GM12878 (cell line): ENCODE measurements around the gene ETNK2. TPM values are rescaled to one million over a fixed set of nuclear protein-coding genes. Genes with fewer than 3 reads are reported as not detected.

ENCODE experiments used
- ATAC-seq: fragments of 200-7000 bp; cut with Tn5 transposase; 3 replicates; pipeline ENCODE4 v1.9.1; 2020; ENCODE audit warnings: mild to moderate bottlenecking, moderate library complexity
- BruUV-seq: library from RNA; stranded (reverse); fragments of 400-500 nt; replicated peaks from 2 replicates; lab custom pipeline; 2021; lab: Mats Ljungman, UMichigan
- CTCF ChIA-PET: fragments of 300-600 bp; sonication (Branson Sonifier 250); formaldehyde crosslinking; extraction: SDS; loops from one replicate; lab custom pipeline; 2021; ENCODE audit warnings: inconsistent platforms; lab: Yijun Ruan, JAX
- POLR2A ChIA-PET: fragments of 350-600 bp; formaldehyde crosslinking; extraction: SDS; loops from one replicate; lab custom pipeline; 2021; ENCODE audit warnings: inconsistent platforms; lab: Charles Lee
- RAD21 ChIA-PET: fragments of 300-600 bp; sonication (Branson Sonifier 250); formaldehyde crosslinking; loops from one replicate; lab custom pipeline; 2023; ENCODE audit warnings: antibody characterized with exemption; ENCODE audit not compliant: unreplicated experiment; lab: Charles Lee
- SMC1A ChIA-PET: fragments of 300-600 bp; sonication (Branson Sonifier 250); formaldehyde crosslinking; loops from one replicate; lab custom pipeline; 2023; ENCODE audit not compliant: unreplicated experiment, uncharacterized antibody; lab: Charles Lee
- DNase-seq: peaks from one replicate; pipeline ENCODE4 v3.0.0-alpha.2; 2011; ENCODE audit warnings: low read depth, low spot score
- FAIRE-seq: peaks from 3 replicates; lab custom pipeline; 2011; peaks lifted over from hg19 to GRCh38; lab: Jason Lieb, UNC
- H2AFZ ChIP-seq: 2 replicates; pipeline ENCODE4 v1.6.0; 2011; ENCODE audit warnings: low read depth, low read length, control low read depth; ENCODE audit not compliant: control insufficient read depth
- H3K27ac ChIP-seq: 2 replicates; pipeline ENCODE4 v1.5.1; 2011; ENCODE audit warnings: control low read depth; ENCODE audit not compliant: control insufficient read depth, insufficient read depth
- H3K27me3 ChIP-seq, 2 experiments: replicated peaks in 1 of 2; 2 replicates each; pipeline versions ENCODE4 v1.6.0 to v1.6.1; 2011; ENCODE audit warnings: low read length in 1 of 2; ENCODE audit not compliant: control insufficient read depth in 2 of 2, insufficient read depth in 2 of 2
- H3K36me3 ChIP-seq, 2 experiments: 2 replicates each; pipeline ENCODE4 v1.5.1; 2011; ENCODE audit warnings: low read length in 1 of 2; ENCODE audit not compliant: control insufficient read depth in 2 of 2, insufficient read depth in 2 of 2
- H3K4me1 ChIP-seq: 2 replicates; pipeline ENCODE4 v1.6.1; 2011; ENCODE audit warnings: mild to moderate bottlenecking, low read length, moderate library complexity, mixed read lengths; ENCODE audit not compliant: control insufficient read depth, insufficient read depth
- H3K4me2 ChIP-seq: 2 replicates; pipeline ENCODE4 v1.6.0; 2011; ENCODE audit warnings: control low read depth; ENCODE audit not compliant: control insufficient read depth, insufficient read depth
- H3K4me3 ChIP-seq: fragments of 200-600 bp; sonication (generic); 2 replicates; pipeline ENCODE4 v1.5.1; 2016
- H3K79me2 ChIP-seq: 2 replicates; pipeline ENCODE4 v1.6.0; 2011; ENCODE audit warnings: low read length; ENCODE audit not compliant: control insufficient read depth, insufficient read depth
- H3K9ac ChIP-seq: 2 replicates; pipeline ENCODE4 v1.8.0; 2011; ENCODE audit warnings: low read length, control low read depth, mixed read lengths; ENCODE audit not compliant: control insufficient read depth, insufficient read depth
- H3K9me3 ChIP-seq: replicated peaks from 3 replicates; pipeline ENCODE4 v1.5.1; 2011; ENCODE audit warnings: mild to moderate bottlenecking, low read length; ENCODE audit not compliant: control insufficient read depth, insufficient read depth
- H4K20me1 ChIP-seq: 2 replicates; pipeline ENCODE4 v1.6.0; 2011; ENCODE audit not compliant: control insufficient read depth, insufficient read depth
- BCL11A ChIP-seq: IDR thresholded peaks from 2 replicates; pipeline ENCODE4 v1.6.1; 2011; ENCODE audit warnings: low read depth, low read length
- CBX5 ChIP-seq: sonication (generic); IDR thresholded peaks from 2 replicates; pipeline ENCODE4 v1.6.1; 2016; ENCODE audit warnings: low read depth, moderate library complexity, mild to moderate bottlenecking, inconsistent platforms
- EP300 ChIP-seq, 2 experiments: fragments of 150-350 bp in 1 of 2; IDR thresholded peaks; 2 replicates each; pipeline ENCODE4 v1.6.1; 2011 to 2012; ENCODE audit warnings: low read depth in 2 of 2, low read length in 2 of 2, borderline replicate concordance in 1 of 2, improper control_type of control experiment in 1 of 2, inconsistent platforms in 1 of 2; ENCODE audit not compliant: control insufficient read depth in 1 of 2
- MAX ChIP-seq: IDR thresholded peaks from 2 replicates; pipeline ENCODE4 v1.6.1; 2012; ENCODE audit warnings: low read depth, low read length, improper control_type of control experiment
- NFXL1 ChIP-seq: fragments of 450-650 bp; IDR thresholded peaks from 2 replicates; pipeline ENCODE4 v1.6.1; 2017; ENCODE audit warnings: antibody characterized with exemption, mild to moderate bottlenecking, borderline replicate concordance
- NR2C2 ChIP-seq: IDR thresholded peaks from 2 replicates; pipeline ENCODE4 v1.6.1; 2011; ENCODE audit warnings: borderline replicate concordance, low read depth; ENCODE audit not compliant: control insufficient read depth, insufficient read length
- POU2F2 ChIP-seq: IDR thresholded peaks from 3 replicates; pipeline ENCODE4 v1.6.1; 2011; ENCODE audit warnings: low read depth, mild to moderate bottlenecking, low read length, borderline replicate concordance
- RCOR1 ChIP-seq: conservative IDR thresholded peaks from 2 replicates; pipeline ENCODE4 v1.6.1; 2012; ENCODE audit warnings: low read depth, low read length, improper control_type of control experiment
- RFX5 ChIP-seq: IDR thresholded peaks from 2 replicates; pipeline ENCODE4 v1.6.1; 2011; ENCODE audit warnings: low read depth, low read length, improper control_type of control experiment
- SKIL ChIP-seq: fragments of 450-650 bp; IDR thresholded peaks from 2 replicates; pipeline ENCODE4 v1.6.1; 2017; ENCODE audit warnings: mild to moderate bottlenecking, low read depth, inconsistent platforms; ENCODE audit not compliant: poor library complexity, severe bottlenecking
- SREBF1 ChIP-seq: IDR thresholded peaks from 2 replicates; pipeline ENCODE4 v1.6.1; 2012; ENCODE audit warnings: mild to moderate bottlenecking, low read length
- TCF12 ChIP-seq: IDR thresholded peaks from 2 replicates; pipeline ENCODE4 v1.6.1; 2011; ENCODE audit warnings: low read depth, mild to moderate bottlenecking, low read length
- ZNF217 ChIP-seq: fragments of 450-650 bp; IDR thresholded peaks from 2 replicates; pipeline ENCODE4 v1.6.1; 2017; ENCODE audit warnings: antibody characterized with exemption, mild to moderate bottlenecking
- ZNF274 ChIP-seq: IDR thresholded peaks from one replicate; pipeline ENCODE4 v1.8.0; 2011; ENCODE audit not compliant: insufficient read length, insufficient read depth
- ZNF687 ChIP-seq: fragments of 450-650 bp; IDR thresholded peaks from 2 replicates; pipeline ENCODE4 v1.6.1; 2017; ENCODE audit warnings: mild to moderate bottlenecking, moderate library complexity
- WGBS: methylation state at CpG from one replicate; pipeline ENCODE4 v1.1.6; 2016; ENCODE audit warnings: low lambda C conversion rate; ENCODE audit not compliant: insufficient replicate concordance, insufficient coverage; ENCODE audit errors: missing lambda C conversion rate; 5-methylcytosine and 5-hydroxymethylcytosine counted together
- in situ Hi-C: fragments of 300-500 bp; cut with MboI; formaldehyde crosslinking; loops from 9 replicates; pipeline ENCODE4 v1.14.3; 2018; ENCODE audit warnings: mixed read lengths
- intact Hi-C: fragments of 100-400 bp; cut with micrococcal nuclease; formaldehyde crosslinking; loops from one replicate; pipeline ENCODE4 v1.14.2; 2022; ENCODE audit not compliant: unreplicated experiment
- polyA plus RNA-seq, 11 experiments: library from polyadenylated mRNA; depleted of rRNA in 4 of 11; unstranded in 6 of 11; stranded (reverse) in 5 of 11; fragments of >200 nt; fragmentation: Nextera tagmentation in 4 of 11; fragmentation: Illumina TruSeq in 1 of 11; extraction: Ambion mirVana in 4 of 11; extraction: Trizol in 1 of 11; gene quantifications; 1 replicate in 1 of 11; 2 replicates in 10 of 11; pipeline versions ENCODE4 v1.2.1 to v1.2.3, GENCODE V29; 2011 to 2016; ENCODE audit warnings: inconsistent platforms in 2 of 11, missing spikeins in 2 of 11, low read depth in 1 of 11
- total RNA-seq, 4 experiments: library from RNA; depleted of rRNA in 3 of 4; stranded (reverse); fragments of >200 nt in 3 of 4; fragmentation: Illumina TruSeq in 1 of 4; extraction: Trizol in 1 of 4; gene quantifications; 2 replicates each; pipeline versions ENCODE4 v1.2.1 to v1.2.3, GENCODE V29; 2013 to 2021
- TF ChIP-seq, protein P1 (sequence below): fragments of 450-650 bp; IDR thresholded peaks from 2 replicates; pipeline ENCODE4 v1.6.1; 2014; ENCODE audit warnings: mild to moderate bottlenecking

The ETNK2 gene
- total and polyA plus RNA-seq, 10 of the 15 experiments (the other 5 are each of a cell fraction or from before 2014, with no cell fraction given), result 0.14 TPM; not detected in 9

DNA sequence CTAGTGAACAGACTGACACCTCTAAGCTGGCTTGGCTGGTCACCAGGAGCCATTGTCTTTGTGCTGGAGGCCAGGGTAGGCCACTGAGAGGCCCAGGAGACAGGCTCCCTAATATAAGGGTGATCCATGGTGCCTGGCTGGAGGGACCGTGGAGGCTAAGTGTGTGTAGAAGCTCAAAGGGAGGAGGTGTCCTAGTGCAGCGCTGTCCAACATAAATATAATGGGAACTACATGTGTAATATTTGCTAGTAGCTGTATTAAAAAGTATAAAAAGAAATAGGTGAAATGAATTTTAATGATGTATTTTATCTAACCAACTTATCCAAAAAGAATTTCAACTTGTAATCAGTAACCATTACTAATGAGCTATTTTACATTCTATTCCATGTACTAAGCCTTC lies 44.0 kb downstream of the ETNK2 start:
- intact Hi-C loops, result no loop called here
- ChIA-PET RAD21 (no interaction called here), CTCF (interaction anchor here (0.7 to 1.5 kb wide), 4 partner anchors 13 to 291 kb away, joined by 3 to 8 read pairs (median 3); no protein-coding TSS in a partner anchor), POLR2A (no interaction called here), SMC1A (interaction anchor here (1.2 kb wide), 1 partner anchor 12 kb away, joined by 5 read pairs; no protein-coding TSS in a partner anchor)
- Histone ChIP-seq H3K27me3 (peaks cover 0 to 1% of the 10 kb centered on the region in 2 experiments; a peak in 1 of 4 replicates), H3K9me3 (no peaks in the 10 kb centered on the region), H3K79me2 (no peaks in the 10 kb centered on the region), H4K20me1 (no peaks in the 10 kb centered on the region), H3K4me1 (peaks cover under 1% of the 10 kb centered on the region; the same call in 1 of the 2 replicates), H3K27ac (no peak overlapping the region), H3K9ac (no peak overlapping the region), H3K4me2 (no peak overlapping the region), H2AFZ (no peak overlapping the region), H3K36me3 (no peaks in the 10 kb centered on the region), H3K4me3 (no peak overlapping the region)
- FAIRE-seq (no peak), ATAC-seq (no peak), DNase-seq (no peak)
- TF ChIP-seq ZNF217 (no peak), RFX5 (no peak), SREBF1 (no peak), TCF12 (no peak), CBX5 (no peak), ZNF687 (no peak), BCL11A (no peak), NFXL1 (no peak), EP300 (IDR thresholded peaks at IDR 0.05; ENCODE audit: borderline replicate concordance in 1 of 2, control insufficient read depth in 1 of 2, low read depth in 2 of 2, low read length in 2 of 2) (no peak), RCOR1 (no peak), ZNF274 (no peak), SKIL (no peak), NR2C2 (no peak), POU2F2 (no peak), MAX (no peak)
- TF ChIP-seq, protein P1, sequence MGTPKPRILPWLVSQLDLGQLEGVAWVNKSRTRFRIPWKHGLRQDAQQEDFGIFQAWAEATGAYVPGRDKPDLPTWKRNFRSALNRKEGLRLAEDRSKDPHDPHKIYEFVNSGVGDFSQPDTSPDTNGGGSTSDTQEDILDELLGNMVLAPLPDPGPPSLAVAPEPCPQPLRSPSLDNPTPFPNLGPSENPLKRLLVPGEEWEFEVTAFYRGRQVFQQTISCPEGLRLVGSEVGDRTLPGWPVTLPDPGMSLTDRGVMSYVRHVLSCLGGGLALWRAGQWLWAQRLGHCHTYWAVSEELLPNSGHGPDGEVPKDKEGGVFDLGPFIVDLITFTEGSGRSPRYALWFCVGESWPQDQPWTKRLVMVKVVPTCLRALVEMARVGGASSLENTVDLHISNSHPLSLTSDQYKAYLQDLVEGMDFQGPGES, result no peak
- in situ Hi-C loops, result no loop called here
- 35% methylated on average over 2 of the region's 2 CpGs for WGBS
- BruUV-seq, result no TSS peak
